Measurements from ENCODE around the gene PRXL2A.

- TF ChIP-seq CTCF (IDR thresholded peaks at IDR 0.05; ENCODE audit: low read depth, low read length) (no peak), MAX (IDR thresholded peaks at IDR 0.05; ENCODE audit: low read depth, low read length) (no peak), POLR2A (IDR thresholded peaks at IDR 0.05; ENCODE audit: extremely low read depth, insufficient read length) (no peak)
Observed at GRCh38 chr10:80413271-80413996, 5.1 kb downstream of the PRXL2A start.
